ENCODE data around the gene MALT1. TPM values are rescaled to one million over a fixed set of nuclear protein-coding genes. Genes with fewer than 3 reads are reported as not detected.

MALT1 gene
- total and polyA plus RNA-seq, 7 donors: 5.3 to 22.4 (median 17.1) TPM

DNA sequence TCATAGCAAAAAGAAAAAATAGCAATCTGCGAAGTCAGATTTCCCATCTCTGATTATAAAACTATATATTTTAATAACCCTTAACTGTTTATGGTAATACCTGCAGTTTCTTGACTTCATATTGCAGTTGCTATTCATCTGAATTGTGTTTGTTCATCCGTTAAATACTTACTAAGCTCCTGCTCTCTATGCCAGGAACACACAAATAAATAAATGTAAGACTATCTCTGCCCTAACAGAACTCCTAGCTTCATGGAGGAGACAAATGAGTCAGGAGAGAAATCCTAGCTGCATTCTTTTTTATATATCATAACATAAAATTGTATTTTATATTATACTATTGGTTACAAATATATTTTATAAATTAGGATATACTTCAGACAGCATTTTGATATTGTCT is 61.2 kb downstream of the MALT1 start:
- WGBS, 2 donors: 30 to 73% methylated on average over 2 of the region's 2 CpGs
- peaks cover 0 to 40% (median 5%) of the 10 kb centered on the region in 4 donors for H3K36me3 ChIP-seq
- DNase-seq: no peak
- TF ChIP-seq EP300 (IDR thresholded peaks at IDR 0.05) (no peak), POLR2AphosphoS5 (IDR thresholded peaks at IDR 0.05) (no peak)
- TF ChIP-seq, protein P1, sequence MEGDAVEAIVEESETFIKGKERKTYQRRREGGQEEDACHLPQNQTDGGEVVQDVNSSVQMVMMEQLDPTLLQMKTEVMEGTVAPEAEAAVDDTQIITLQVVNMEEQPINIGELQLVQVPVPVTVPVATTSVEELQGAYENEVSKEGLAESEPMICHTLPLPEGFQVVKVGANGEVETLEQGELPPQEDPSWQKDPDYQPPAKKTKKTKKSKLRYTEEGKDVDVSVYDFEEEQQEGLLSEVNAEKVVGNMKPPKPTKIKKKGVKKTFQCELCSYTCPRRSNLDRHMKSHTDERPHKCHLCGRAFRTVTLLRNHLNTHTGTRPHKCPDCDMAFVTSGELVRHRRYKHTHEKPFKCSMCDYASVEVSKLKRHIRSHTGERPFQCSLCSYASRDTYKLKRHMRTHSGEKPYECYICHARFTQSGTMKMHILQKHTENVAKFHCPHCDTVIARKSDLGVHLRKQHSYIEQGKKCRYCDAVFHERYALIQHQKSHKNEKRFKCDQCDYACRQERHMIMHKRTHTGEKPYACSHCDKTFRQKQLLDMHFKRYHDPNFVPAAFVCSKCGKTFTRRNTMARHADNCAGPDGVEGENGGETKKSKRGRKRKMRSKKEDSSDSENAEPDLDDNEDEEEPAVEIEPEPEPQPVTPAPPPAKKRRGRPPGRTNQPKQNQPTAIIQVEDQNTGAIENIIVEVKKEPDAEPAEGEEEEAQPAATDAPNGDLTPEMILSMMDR (IDR thresholded peaks at IDR 0.05): no peak
- H3K4me1 ChIP-seq: no peaks in the 10 kb centered on the region
- no peaks in the 10 kb centered on the region for H3K27me3 ChIP-seq
- intact Hi-C loops (cut with DNase I): no loop called here
- H3K27ac ChIP-seq: no peak overlapping the region
- no peak overlapping the region for H3K4me3 ChIP-seq
- H3K9me3 ChIP-seq: no peaks in the 10 kb centered on the region

- peaks cover 0 to 53% (median 5%) of the 10 kb centered on the region in 4 donors for H3K36me3 ChIP-seq
- no peaks in the 10 kb centered on the region for H3K27me3 ChIP-seq
- H3K4me1 ChIP-seq: no peaks in the 10 kb centered on the region
- 97 to 99% methylated on average over 1 of the region's 1 CpG for WGBS, 2 donors
- no peak for DNase-seq
- no peak overlapping the region for H3K4me3 ChIP-seq
- TF ChIP-seq EP300 (IDR thresholded peaks at IDR 0.05) (no peak), POLR2A (IDR thresholded peaks at IDR 0.05) (no peak), POLR2AphosphoS5 (IDR thresholded peaks at IDR 0.05) (no peak)
- TF ChIP-seq, protein P1 (IDR thresholded peaks at IDR 0.05): no peak
- no peaks in the 10 kb centered on the region for H3K9me3 ChIP-seq
- intact Hi-C loops (cut with DNase I): no loop called here
- H3K27ac ChIP-seq: no peak overlapping the region
Observed at GRCh38 chr18:58733866-58734265, 62.6 kb downstream of the MALT1 start.

GRCh38 chr18:58738322-58738721 is 67.1 kb downstream of the MALT1 start:
- Histone ChIP-seq H3K4me1 (no peaks in the 10 kb centered on the region), H3K27me3 (no peaks in the 10 kb centered on the region), H3K4me3 (no peak overlapping the region), H3K36me3 (peaks cover 0 to 58% (median 5%) of the 10 kb centered on the region in 4 donors), H3K27ac (no peak overlapping the region), H3K9me3 (no peaks in the 10 kb centered on the region)
- WGBS, 2 donors: 95% methylated on average over 3 of the region's 3 CpGs
- TF ChIP-seq, protein P1 (IDR thresholded peaks at IDR 0.05): no peak
- no peak for TF ChIP-seq POLR2A (IDR thresholded peaks at IDR 0.05)
- no peak for TF ChIP-seq EP300 (IDR thresholded peaks at IDR 0.05)
- TF ChIP-seq POLR2AphosphoS5 (IDR thresholded peaks at IDR 0.05): no peak
- DNase-seq: no peak
- intact Hi-C loops (cut with DNase I): no loop called here

DNA sequence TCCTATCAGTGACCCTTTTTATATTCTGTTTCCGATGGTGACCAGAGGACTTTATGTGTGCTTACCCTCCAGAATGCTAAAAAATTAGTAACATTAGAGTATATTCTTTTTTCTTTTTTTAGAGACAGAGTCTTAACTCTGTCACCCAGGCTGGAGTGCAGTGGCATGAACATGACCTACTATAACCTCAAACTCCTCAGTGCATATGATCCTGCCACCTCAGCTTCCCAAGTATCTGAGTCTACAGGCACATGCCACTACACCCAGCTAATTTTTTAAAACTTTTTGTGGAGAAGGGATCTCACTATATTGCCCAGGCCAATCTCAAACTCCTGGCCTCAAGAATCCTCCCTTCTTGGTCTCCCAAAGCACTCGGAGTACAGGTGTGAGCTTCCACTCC is 74.6 kb downstream of the MALT1 start:
- DNase-seq: no peak
- intact Hi-C loops (cut with DNase I): no loop called here
- Histone ChIP-seq H3K36me3 (peaks cover 0 to 62% (median 34%) of the 10 kb centered on the region in 4 donors), H3K4me1 (no peaks in the 10 kb centered on the region), H3K27ac (no peak overlapping the region), H3K4me3 (no peak overlapping the region), H3K27me3 (no peaks in the 10 kb centered on the region), H3K9me3 (peaks cover 0 to 7% (median 1%) of the 10 kb centered on the region in 4 donors)
- TF ChIP-seq EP300 (IDR thresholded peaks at IDR 0.05) (no peak), POLR2AphosphoS5 (IDR thresholded peaks at IDR 0.05) (no peak), POLR2A (IDR thresholded peaks at IDR 0.05) (no peak)
- TF ChIP-seq, protein P1 (IDR thresholded peaks at IDR 0.05): no peak
- 98 to 100% methylated on average over 2 of the region's 2 CpGs for WGBS, 2 donors

Measured in sigmoid colon (tissue), 7 donors.